ENCODE results near the gene OBP2A. TPM values are rescaled to one million over a fixed set of nuclear protein-coding genes. Genes with fewer than 3 reads are reported as not detected.

Gene OBP2A
- total and polyA plus RNA-seq, 2 of the 8 experiments (the other 6 are each of a cell fraction or from before 2014, with no cell fraction given) = not detected

- ChIA-PET CTCF (ENCODE audit: partially characterized antibody) (interaction anchor here (0.6 kb wide), 1 partner anchor 290 kb away, joined by 3 read pairs; no protein-coding TSS in a partner anchor), POLR2A (ENCODE audit: partially characterized antibody) (interaction anchor here (0.6 to 1.1 kb wide), 4 partner anchors 13 to 133 kb away, joined by 3 to 4 read pairs (median 3); no protein-coding TSS in a partner anchor)
- Histone ChIP-seq H3K14ac (ENCODE audit: insufficient read length) (no peak overlapping the region), H3K56ac (replicated peaks; ENCODE audit: insufficient read length, low read depth, low read length) (peak overlapping the region; percentile 56), H3K4me1 (replicated peaks in 1 of 4; ENCODE audit: control insufficient read depth in 3 of 4, insufficient read depth in 4 of 4, low read length in 3 of 4) (peaks cover 0 to 15% (median 12%) of the 10 kb centered on the region in 4 experiments; a peak in 6 of 7 replicates), H2BK5ac (ENCODE audit: low read depth, low read length) (0 out of 2 replicates have a peak overlapping the region, but pooled peaks have one; percentile 32), H2BK12ac (ENCODE audit: low read depth, low read length) (no peak overlapping the region), H2AFZ (ENCODE audit: low read length) (no peak overlapping the region), H3K27me3 (replicated peaks in 1 of 4; ENCODE audit: control insufficient read depth in 3 of 4, extremely low read depth in 1 of 4, insufficient read depth in 3 of 4, low read length in 3 of 4) (no peaks in the 10 kb centered on the region; a peak in 1 of 7 replicates), H3K23me2 (ENCODE audit: low read depth, low read length) (peaks cover 8% of the 10 kb centered on the region; the same call in 1 of the 2 replicates), H3K27ac (ENCODE audit: low read depth, low read length) (no peak overlapping the region), H3K79me1 (ENCODE audit: low read depth, low read length) (0 out of 2 replicates have a peak, but pooled peaks cover 3% of the 10 kb centered on the region), H3K4me2 (ENCODE audit: insufficient read depth in 1 of 2, low read depth in 2 of 2, low read length in 2 of 2) (peak overlapping the region; percentile 62 to 87), H3K36me3 (ENCODE audit: control insufficient read depth in 2 of 4, insufficient read depth in 4 of 4, low read length in 3 of 4) (peaks cover 8 to 30% (median 20%) of the 10 kb centered on the region in 4 experiments; a peak in 7 of 8 replicates), H2BK120ac (replicated peaks; ENCODE audit: low read depth, low read length) (no peak overlapping the region), H4K20me1 (replicated peaks in 1 of 2; ENCODE audit: control insufficient read depth in 1 of 2, insufficient read depth in 2 of 2, low read length in 2 of 2) (peaks cover 15 to 18% of the 10 kb centered on the region in 2 experiments), H4K8ac (ENCODE audit: extremely low read depth, insufficient read depth, low read length) (no peak overlapping the region), H3K9me3 (ENCODE audit: insufficient read depth in 2 of 2, low read depth in 1 of 2, low read length in 1 of 2) (no peaks in the 10 kb centered on the region), H3K4ac (replicated peaks; ENCODE audit: insufficient read length, low read depth, low read length) (no peak overlapping the region), H4K5ac (ENCODE audit: insufficient read length, low read depth, low read length) (no peak overlapping the region), H2BK15ac (ENCODE audit: low read length) (no peak overlapping the region), H2BK20ac (ENCODE audit: low read length) (no peak overlapping the region), H3K18ac (ENCODE audit: extremely low read depth, low read length) (no peak overlapping the region), H2AK5ac (ENCODE audit: low read depth, low read length) (no peak overlapping the region), H3K9ac (replicated peaks in 1 of 4; ENCODE audit: extremely low read depth in 1 of 4, low read depth in 3 of 4, low read length in 3 of 4) (peak overlapping the region in 3 of 4 experiments; percentile 62 to 86 (median 85); a peak in 5 of 7 replicates), H3K4me3 (ENCODE audit: extremely low read depth in 1 of 4, insufficient read depth in 2 of 4, low read depth in 3 of 4, low read length in 4 of 4) (peak overlapping the region; percentile 61 to 86 (median 81)), H4K91ac (replicated peaks; ENCODE audit: insufficient read length, low read length) (peak overlapping the region; percentile 84), H3K23ac (ENCODE audit: insufficient read length) (no peak overlapping the region), H3K79me2 (ENCODE audit: control insufficient read depth in 1 of 2, insufficient read depth in 2 of 2, low read length in 2 of 2) (peaks cover 0 to 16% of the 10 kb centered on the region in 2 experiments; a peak in 2 of 4 replicates)
- TF ChIP-seq TCF12 (IDR thresholded peaks at IDR 0.05; ENCODE audit: low read depth, low read length) (no peak), POLR2A (IDR thresholded peaks at IDR 0.05; ENCODE audit: control extremely low read depth in 1 of 2, low read depth in 2 of 2, low read length in 2 of 2) (0 out of 3 replicates have a peak, but pooled peaks of 1 of the 2 experiments have one; percentile 7)
- no peak for DNase-seq (ENCODE audit: low read depth in 1 of 2, low spot score in 2 of 2)
- 57% methylated on average over 32 of the region's 38 CpGs; no CpG with 5 or more reads in 1 of the 2 experiments for WGBS, 2 experiments (ENCODE audit: extremely low coverage in 1 of 2, insufficient coverage in 1 of 2, insufficient read length in 1 of 2, insufficient replicate concordance in 2 of 2, low coverage in 1 of 2, low lambda C conversion rate in 2 of 2, missing lambda C conversion rate in 1 of 2)
- no peak for FAIRE-seq
These were observed 44.4 kb upstream of the OBP2A start for GRCh38 chr9:135501261-135502167.

All from H1 (cell line).